ENCODE results near the gene OR7G1.
"Not testable (repeated sequence)": the region's sequence is repeated elsewhere in the genome, so short reads cannot be mapped to it uniquely, and the experiment has no call there.

Gene OR7G1

GRCh38 chr19:9086761-9087160 lies 28.8 kb downstream of the OR7G1 start, which contains the start of gene OR1M1:
TSS of gene OR1M1 (plus strand) at chr19:9087061. CDS start at chr19:9093245, 6,184 bp downstream.
- no peaks in the 10 kb centered on the region for H3K27me3 ChIP-seq
- H3K27ac ChIP-seq = no peak within 1 kb of the TSS
- no peaks in the 10 kb centered on the region for H3K36me3 ChIP-seq
- H3K4me3 ChIP-seq = no peak within 1 kb of the TSS
- peaks cover 3% of the 10 kb centered on the region; the same call in 1 of the 2 replicates for H3K4me1 ChIP-seq
- H4K20me1 ChIP-seq = no peaks in the 10 kb centered on the region
- H3K4me2 ChIP-seq = no peak within 1 kb of the TSS
- no peaks in the 10 kb centered on the region for H3K9me3 ChIP-seq
- no peak within 1 kb of the TSS for H3K9ac ChIP-seq
- no peak for TF ChIP-seq Cebpa-rat (IDR thresholded peaks at IDR 0.05)

GRCh38 chr19:9078651-9079050 lies 36.9 kb downstream of the OR7G1 start:
- Histone ChIP-seq H3K4me1 (0 out of 2 replicates have a peak, but pooled peaks cover 4% of the 10 kb centered on the region), H3K27ac (no peak overlapping the region), H3K27me3 (no peaks in the 10 kb centered on the region), H3K36me3 (no peaks in the 10 kb centered on the region), H4K20me1 (no peaks in the 10 kb centered on the region), H3K4me3 (no peak overlapping the region), H3K4me2 (no peak overlapping the region), H3K9ac (no peak overlapping the region), H3K9me3 (no peaks in the 10 kb centered on the region)
- no peak for TF ChIP-seq Cebpa-rat (IDR thresholded peaks at IDR 0.05)

- Histone ChIP-seq H3K27ac (no peak overlapping the region), H3K9me3 (no peaks in the 10 kb centered on the region), H3K4me1 (0 out of 2 replicates have a peak, but pooled peaks cover 4% of the 10 kb centered on the region), H3K4me3 (no peak overlapping the region), H3K9ac (no peak overlapping the region), H3K36me3 (no peaks in the 10 kb centered on the region), H3K4me2 (no peak overlapping the region), H4K20me1 (no peaks in the 10 kb centered on the region), H3K27me3 (no peaks in the 10 kb centered on the region)
- no peak for TF ChIP-seq Cebpa-rat (IDR thresholded peaks at IDR 0.05)
These were observed 38.7 kb downstream of the OR7G1 start for GRCh38 chr19:9076901-9077300.

- Histone ChIP-seq H3K27me3 (no peaks in the 10 kb centered on the region), H3K4me2 (no peak overlapping the region), H3K9me3 (no peaks in the 10 kb centered on the region), H3K9ac (no peak overlapping the region), H3K4me1 (0 out of 2 replicates have a peak, but pooled peaks cover 4% of the 10 kb centered on the region), H3K36me3 (no peaks in the 10 kb centered on the region), H3K27ac (no peak overlapping the region), H4K20me1 (no peaks in the 10 kb centered on the region), H3K4me3 (no peak overlapping the region)
- TF ChIP-seq Cebpa-rat (IDR thresholded peaks at IDR 0.05) = no peak
These were observed 40.3 kb downstream of the OR7G1 start for GRCh38 chr19:9075064-9075949.

GRCh38 chr19:9073806-9074205 lies 41.8 kb downstream of the OR7G1 start:
- Histone ChIP-seq H3K9me3 (no peaks in the 10 kb centered on the region), H3K27ac (no peak overlapping the region)

GRCh38 chr19:9071720-9072119 lies 43.8 kb downstream of the OR7G1 start:
- not testable (repeated sequence) for H4K20me1 ChIP-seq, H3K36me3 ChIP-seq, H3K4me3 ChIP-seq, H3K9me3 ChIP-seq, H3K4me2 ChIP-seq, H3K27me3 ChIP-seq, H3K9ac ChIP-seq, H3K4me1 ChIP-seq, H3K27ac ChIP-seq

More at GRCh38 chr19:9073806-9074205, 41.8 kb downstream of the OR7G1 start:
- H4K20me1 ChIP-seq = no peaks in the 10 kb centered on the region
- H3K36me3 ChIP-seq = no peaks in the 10 kb centered on the region
- no peak overlapping the region for H3K9ac ChIP-seq
- H3K4me3 ChIP-seq = no peak overlapping the region
- TF ChIP-seq Cebpa-rat (IDR thresholded peaks at IDR 0.05) = no peak
- H3K27me3 ChIP-seq = no peaks in the 10 kb centered on the region
- no peak overlapping the region for H3K4me2 ChIP-seq
- 0 out of 2 replicates have a peak, but pooled peaks cover 4% of the 10 kb centered on the region for H3K4me1 ChIP-seq

GRCh38 chr19:9070066-9070465 lies 45.5 kb downstream of the OR7G1 start:
- Histone ChIP-seq H3K27ac (no peak overlapping the region), H3K9me3 (no peaks in the 10 kb centered on the region), H3K27me3 (no peaks in the 10 kb centered on the region), H4K20me1 (no peaks in the 10 kb centered on the region), H3K4me2 (no peak overlapping the region), H3K4me1 (no peaks in the 10 kb centered on the region), H3K36me3 (no peaks in the 10 kb centered on the region), H3K4me3 (no peak overlapping the region), H3K9ac (no peak overlapping the region)
- no peak for TF ChIP-seq Cebpa-rat (IDR thresholded peaks at IDR 0.05)

GRCh38 chr19:9065457-9066014 lies 50.0 kb downstream of the OR7G1 start:
- no peaks in the 10 kb centered on the region for H3K9me3 ChIP-seq
- no peak overlapping the region for H3K9ac ChIP-seq
- no peak for TF ChIP-seq Cebpa-rat (IDR thresholded peaks at IDR 0.05)
- no peak overlapping the region for H3K4me3 ChIP-seq
- H3K36me3 ChIP-seq = no peaks in the 10 kb centered on the region
- no peaks in the 10 kb centered on the region for H4K20me1 ChIP-seq
- H3K4me2 ChIP-seq = no peak overlapping the region
- no peaks in the 10 kb centered on the region for H3K27me3 ChIP-seq
- H3K4me1 ChIP-seq = no peaks in the 10 kb centered on the region
- H3K27ac ChIP-seq = no peak overlapping the region

Data from BLaER1 (cell line).